Right atrium auricular region (tissue), 2 donors: ENCODE data around the gene ASH1L. TPM values are rescaled to one million over a fixed set of nuclear protein-coding genes. Genes with fewer than 3 reads are reported as not detected.

Experiments used
- DNase-seq: peaks from one replicate; pipeline ENCODE4 v3.0.0-alpha.2; 2019; ENCODE audit warnings: low spot score
- H3K27ac ChIP-seq, 2 donors: fragments of 200-600 bp; sonication (generic); 1 replicate in 1 of 2; 2 replicates in 1 of 2; pipeline ENCODE4 v1.5.1; 2016 to 2019
- H3K27me3 ChIP-seq, 2 donors: fragments of 200-600 bp; sonication (generic); one replicate each; pipeline versions ENCODE4 v1.5.1 to v1.6.0; 2017 to 2019
- H3K36me3 ChIP-seq: fragments of 200-600 bp; sonication (generic); one replicate; pipeline ENCODE4 v1.5.1; 2016
- H3K4me1 ChIP-seq, 2 donors: fragments of 200-600 bp; sonication (generic); one replicate each; pipeline versions ENCODE4 v1.5.1 to v1.6.0; 2017 to 2019
- H3K4me3 ChIP-seq, 2 donors: fragments of 200-600 bp; sonication (generic); 1 replicate in 1 of 2; 2 replicates in 1 of 2; pipeline ENCODE4 v1.5.1; 2017 to 2019; ENCODE audit warnings: mild to moderate bottlenecking in 1 of 2, moderate library complexity in 1 of 2
- H3K9me3 ChIP-seq, 2 donors: fragments of 200-600 bp; sonication (generic); one replicate each; pipeline ENCODE4 v1.5.1; 2019
- total RNA-seq, 2 donors: library from RNA; depleted of rRNA; stranded (reverse); fragments of >200 nt; gene quantifications; one replicate each; pipeline ENCODE4 v1.1.0, GENCODE V29; 2016
- TF ChIP-seq, protein P1 (sequence below), 2 donors: fragments of 200-600 bp; sonication (generic); IDR thresholded peaks; one replicate each; pipeline ENCODE4 v1.5.1; 2019; ENCODE audit warnings: antibody characterized with exemption in 2 of 2

Gene ASH1L
- total RNA-seq, 2 donors from 2014 or later: 37.2 to 50.2 TPM

DNA sequence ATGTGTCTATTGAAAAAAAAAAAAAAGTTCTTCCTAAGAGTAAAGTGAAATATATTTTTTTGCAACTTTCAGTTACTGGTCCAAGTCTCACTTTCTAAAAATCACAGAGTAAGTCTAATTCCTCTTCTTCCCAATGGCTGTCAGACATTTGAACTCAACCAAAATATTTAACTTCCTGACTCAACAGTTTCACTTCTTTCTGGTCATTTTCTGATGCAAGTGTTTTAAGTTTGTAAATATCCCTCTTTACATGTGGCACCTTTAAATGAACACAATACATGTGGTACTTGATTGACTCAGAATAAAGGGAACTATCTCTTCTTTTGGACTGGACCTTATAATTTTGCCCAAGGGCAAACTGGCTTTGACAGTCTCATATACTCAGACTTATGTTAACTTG, 76.7 kb downstream of the ASH1L start:
- no peaks in the 10 kb centered on the region for H3K9me3 ChIP-seq
- no peaks in the 10 kb centered on the region for H3K27me3 ChIP-seq
- DNase-seq: no peak
- H3K4me3 ChIP-seq: no peak overlapping the region
- H3K36me3 ChIP-seq: peaks cover 12% of the 10 kb centered on the region
- no peak overlapping the region for H3K27ac ChIP-seq
- TF ChIP-seq, protein P1, sequence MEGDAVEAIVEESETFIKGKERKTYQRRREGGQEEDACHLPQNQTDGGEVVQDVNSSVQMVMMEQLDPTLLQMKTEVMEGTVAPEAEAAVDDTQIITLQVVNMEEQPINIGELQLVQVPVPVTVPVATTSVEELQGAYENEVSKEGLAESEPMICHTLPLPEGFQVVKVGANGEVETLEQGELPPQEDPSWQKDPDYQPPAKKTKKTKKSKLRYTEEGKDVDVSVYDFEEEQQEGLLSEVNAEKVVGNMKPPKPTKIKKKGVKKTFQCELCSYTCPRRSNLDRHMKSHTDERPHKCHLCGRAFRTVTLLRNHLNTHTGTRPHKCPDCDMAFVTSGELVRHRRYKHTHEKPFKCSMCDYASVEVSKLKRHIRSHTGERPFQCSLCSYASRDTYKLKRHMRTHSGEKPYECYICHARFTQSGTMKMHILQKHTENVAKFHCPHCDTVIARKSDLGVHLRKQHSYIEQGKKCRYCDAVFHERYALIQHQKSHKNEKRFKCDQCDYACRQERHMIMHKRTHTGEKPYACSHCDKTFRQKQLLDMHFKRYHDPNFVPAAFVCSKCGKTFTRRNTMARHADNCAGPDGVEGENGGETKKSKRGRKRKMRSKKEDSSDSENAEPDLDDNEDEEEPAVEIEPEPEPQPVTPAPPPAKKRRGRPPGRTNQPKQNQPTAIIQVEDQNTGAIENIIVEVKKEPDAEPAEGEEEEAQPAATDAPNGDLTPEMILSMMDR (IDR thresholded peaks at IDR 0.05): no peak
- no peaks in the 10 kb centered on the region for H3K4me1 ChIP-seq

DNA sequence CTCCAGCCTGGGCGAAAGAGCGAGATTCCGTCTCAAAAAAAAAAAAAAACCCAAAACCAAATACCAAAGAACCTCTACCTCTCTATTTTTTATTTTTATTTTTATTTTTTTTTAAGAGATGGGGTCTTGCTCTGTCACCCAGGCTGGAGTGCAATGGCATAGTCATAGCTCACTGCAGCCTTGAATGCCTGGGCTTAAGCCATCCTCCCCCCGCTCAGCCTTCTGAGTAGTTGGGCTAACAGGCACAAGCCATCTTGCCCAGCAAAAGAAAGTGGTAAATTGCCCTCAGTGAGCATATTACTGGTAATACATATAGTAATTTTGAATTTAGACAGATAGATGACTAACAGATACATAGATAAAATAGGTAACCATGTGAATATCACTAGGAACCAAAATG, 77.4 kb downstream of the ASH1L start:
- TF ChIP-seq, protein P1 (IDR thresholded peaks at IDR 0.05): no peak

DNA sequence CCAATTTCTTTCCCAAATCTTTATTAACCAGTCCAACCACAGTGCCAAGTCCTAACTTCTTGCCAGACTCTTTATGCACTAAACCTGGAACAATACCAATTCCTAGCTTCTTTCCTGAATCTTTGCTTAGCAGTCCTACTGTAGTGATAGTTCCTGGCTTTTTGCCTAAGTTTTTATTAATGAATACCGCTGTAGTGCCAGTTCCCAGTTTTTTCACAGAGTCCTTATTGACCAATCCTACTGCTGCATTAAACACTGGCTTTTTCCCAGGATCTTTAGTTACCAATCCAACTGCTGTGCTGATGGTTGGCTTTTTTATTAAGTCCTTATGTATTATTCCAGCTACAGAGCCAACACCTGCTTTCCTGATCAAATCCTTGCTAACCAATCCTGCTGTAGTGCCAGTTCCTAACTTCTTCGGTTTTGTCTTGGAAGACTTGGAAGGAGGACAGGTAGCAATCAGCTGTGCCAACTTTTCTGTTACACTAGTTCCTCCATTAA, 80.8 kb downstream of the ASH1L start:
- Histone ChIP-seq H3K4me3 (no peak overlapping the region), H3K27me3 (no peaks in the 10 kb centered on the region), H3K9me3 (no peaks in the 10 kb centered on the region), H3K36me3 (peaks cover 17% of the 10 kb centered on the region), H3K27ac (no peak overlapping the region), H3K4me1 (no peaks in the 10 kb centered on the region)
- no peak for DNase-seq
- TF ChIP-seq, protein P1 (IDR thresholded peaks at IDR 0.05): no peak

More for the DNA sequence above, 77.4 kb downstream of the ASH1L start:
- Histone ChIP-seq H3K36me3 (peaks cover 17% of the 10 kb centered on the region), H3K27ac (no peak overlapping the region), H3K27me3 (no peaks in the 10 kb centered on the region), H3K4me3 (no peak overlapping the region), H3K4me1 (no peaks in the 10 kb centered on the region), H3K9me3 (no peaks in the 10 kb centered on the region)
- DNase-seq: no peak

DNA sequence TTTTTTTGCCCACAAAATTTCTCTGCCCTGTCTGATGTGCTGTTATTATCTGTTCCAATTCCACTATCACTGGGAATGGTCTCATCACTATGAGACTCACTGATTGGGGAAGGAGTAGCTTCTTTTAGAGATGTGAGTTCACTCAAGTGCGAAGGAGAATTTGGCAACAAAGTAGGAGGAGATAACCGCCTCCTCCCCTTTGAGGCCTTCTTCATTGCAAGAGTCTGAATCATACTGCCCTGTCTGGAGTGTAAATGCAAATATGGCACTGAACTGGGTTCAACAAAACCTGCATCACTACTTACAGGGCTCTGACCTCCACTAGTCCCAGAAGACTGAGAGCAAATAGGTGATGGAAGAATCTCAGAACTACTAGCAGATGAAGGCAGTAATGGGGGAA, 83.4 kb downstream of the ASH1L start:
- Histone ChIP-seq H3K36me3 (peaks cover 17% of the 10 kb centered on the region), H3K27me3 (no peaks in the 10 kb centered on the region), H3K27ac (no peak overlapping the region), H3K9me3 (no peaks in the 10 kb centered on the region), H3K4me1 (peaks cover 0 to 9% of the 10 kb centered on the region in 2 donors), H3K4me3 (no peak overlapping the region)
- DNase-seq: no peak
- TF ChIP-seq, protein P1 (IDR thresholded peaks at IDR 0.05): no peak

DNA sequence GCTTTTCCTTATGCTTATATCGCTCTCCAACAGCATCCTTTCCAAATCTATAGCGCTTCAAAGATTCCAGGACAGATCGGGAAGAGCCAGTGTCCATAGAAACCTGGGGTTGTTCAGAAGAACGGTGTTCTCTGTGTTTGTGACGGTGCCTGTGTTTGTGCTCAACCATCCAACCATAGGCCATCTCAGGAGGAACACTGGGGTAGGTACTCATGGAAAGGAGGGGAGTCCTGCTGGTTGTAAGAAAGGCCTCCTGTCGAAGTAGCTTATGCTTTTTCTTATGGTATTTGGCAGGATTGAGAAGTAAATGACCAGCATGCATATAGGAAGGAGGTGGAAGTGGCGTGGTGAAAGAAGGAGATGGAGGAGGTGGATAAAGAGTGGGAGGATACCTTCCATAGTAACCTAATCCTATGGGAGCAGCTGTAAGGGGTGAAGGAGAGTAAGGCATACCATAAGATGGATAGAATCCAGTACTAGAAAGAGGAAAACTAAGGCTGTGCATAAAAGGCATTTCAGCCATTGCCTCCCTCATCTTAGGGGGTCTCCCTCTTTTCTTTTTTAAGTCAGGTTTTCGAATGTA, 84.2 kb downstream of the ASH1L start:
- Histone ChIP-seq H3K36me3 (peaks cover 17% of the 10 kb centered on the region), H3K4me3 (no peak overlapping the region), H3K4me1 (peaks cover 0 to 16% of the 10 kb centered on the region in 2 donors), H3K27ac (no peak overlapping the region), H3K9me3 (no peaks in the 10 kb centered on the region), H3K27me3 (no peaks in the 10 kb centered on the region)
- TF ChIP-seq, protein P1 (IDR thresholded peaks at IDR 0.05): no peak
- no peak for DNase-seq

DNA sequence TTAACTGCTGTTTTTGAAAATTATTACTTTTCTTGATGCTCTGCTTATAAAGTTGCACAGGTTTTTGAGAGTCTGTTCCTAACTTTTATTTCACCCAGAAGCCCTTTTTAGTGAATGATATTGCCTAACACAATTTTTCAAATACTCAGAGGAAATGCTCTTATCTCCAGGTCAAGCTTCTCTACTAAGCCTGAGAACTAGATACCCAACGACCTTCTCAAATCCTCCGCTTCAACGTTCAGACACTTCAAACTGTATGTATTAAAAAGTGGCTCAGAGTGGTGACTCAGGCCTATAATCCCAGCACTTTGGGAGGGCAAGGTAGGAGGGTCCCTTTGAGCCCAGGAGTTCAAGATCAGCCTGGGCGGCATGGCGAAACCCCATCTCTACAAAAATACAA, 88.5 kb downstream of the ASH1L start:
- H3K4me1 ChIP-seq: peaks cover 0 to 16% of the 10 kb centered on the region in 2 donors
- H3K27me3 ChIP-seq: no peaks in the 10 kb centered on the region
- TF ChIP-seq, protein P1 (IDR thresholded peaks at IDR 0.05): no peak
- H3K27ac ChIP-seq: no peak overlapping the region
- H3K36me3 ChIP-seq: no peaks in the 10 kb centered on the region
- H3K9me3 ChIP-seq: peaks cover 0 to 13% of the 10 kb centered on the region in 2 donors
- H3K4me3 ChIP-seq: no peak overlapping the region
- no peak for DNase-seq
